ENCODE data around the gene TSHZ2.

GRCh38 chr20:53083411-53083810, 111.3 kb downstream of the TSHZ2 start:
- TF ChIP-seq CTBP1 (IDR thresholded peaks at IDR 0.05; ENCODE audit: borderline replicate concordance), result no peak
- TF ChIP-seq L3MBTL2 (conservative IDR thresholded peaks at IDR 0.05), result no peak
- TF ChIP-seq BHLHE40 (IDR thresholded peaks at IDR 0.05; ENCODE audit: borderline replicate concordance), result no peak
- no peak for TF ChIP-seq FOXM1 (IDR thresholded peaks at IDR 0.05; ENCODE audit: borderline replicate concordance)
- TF ChIP-seq ELF4 (IDR thresholded peaks at IDR 0.05), result no peak
- TF ChIP-seq ZNF384 (IDR thresholded peaks at IDR 0.05), result no peak
- TF ChIP-seq SP1 (IDR thresholded peaks at IDR 0.05), result no peak

All from HEK293T (cell line).